ENCODE measurements around the gene DRC3.

The DRC3 gene

GRCh38 chr17:18028114-18028951, 55.7 kb downstream of the DRC3 start:
- TF ChIP-seq CTCF (IDR thresholded peaks at IDR 0.05; ENCODE audit: low read depth, low read length), result no peak
- no peak overlapping the region for H3K4me3 ChIP-seq (ENCODE audit: low read depth, low read length)

GRCh38 chr17:18028952-18029540, 56.4 kb downstream of the DRC3 start:
- no peak for TF ChIP-seq CTCF (IDR thresholded peaks at IDR 0.05; ENCODE audit: low read depth, low read length)
- H3K4me3 ChIP-seq (ENCODE audit: low read depth, low read length), result no peak overlapping the region

GRCh38 chr17:18031955-18032354, 59.3 kb downstream of the DRC3 start:
- H3K4me3 ChIP-seq (ENCODE audit: low read depth, low read length), result no peak overlapping the region
- no peak for TF ChIP-seq CTCF (IDR thresholded peaks at IDR 0.05; ENCODE audit: low read depth, low read length)

GRCh38 chr17:18033442-18034099, 60.9 kb downstream of the DRC3 start:
- H3K4me3 ChIP-seq (ENCODE audit: low read depth, low read length), result no peak overlapping the region
- TF ChIP-seq CTCF (IDR thresholded peaks at IDR 0.05; ENCODE audit: low read depth, low read length), result peak; percentile 32

- H3K4me3 ChIP-seq (ENCODE audit: low read depth, low read length), result no peak overlapping the region
- TF ChIP-seq CTCF (IDR thresholded peaks at IDR 0.05; ENCODE audit: low read depth, low read length), result no peak
These were observed 63.0 kb downstream of the DRC3 start for GRCh38 chr17:18035704-18036103.

GRCh38 chr17:18037486-18037885, 64.8 kb downstream of the DRC3 start:
- no peak overlapping the region for H3K4me3 ChIP-seq (ENCODE audit: low read depth, low read length)
- TF ChIP-seq CTCF (IDR thresholded peaks at IDR 0.05; ENCODE audit: low read depth, low read length), result no peak
